K562 (cell line): Measurements from ENCODE around the gene SYNJ2. TPM values are rescaled to one million over a fixed set of nuclear protein-coding genes. Genes with fewer than 3 reads are reported as not detected.

Experiments
- BRF1 ChIP-seq: IDR thresholded peaks from 3 replicates; pipeline ENCODE4 v1.6.1; 2011; ENCODE audit warnings: borderline replicate concordance, mild to moderate bottlenecking; ENCODE audit not compliant: insufficient read length; ENCODE audit errors: extremely low read depth
- FOXP1 ChIP-seq: sonication (generic); formaldehyde crosslinking; IDR thresholded peaks from 2 replicates; pipeline ENCODE4 v1.8.0; 2022; ENCODE audit warnings: mild to moderate bottlenecking, missing genetic modification reagents
- GABPB2 ChIP-seq: fragments of 250-450 bp; sonication (Bioruptor Pico); conservative IDR thresholded peaks from 2 replicates; pipeline ENCODE4 v1.5.1; 2021; ENCODE audit warnings: mild to moderate bottlenecking
- ILF3 ChIP-seq: fragments of 450-650 bp; IDR thresholded peaks from 2 replicates; pipeline ENCODE4 v1.6.1; 2018; ENCODE audit warnings: antibody characterized with exemption, mild to moderate bottlenecking, moderate library complexity, borderline replicate concordance
- NFIX ChIP-seq: fragments of 250-450 bp; sonication (Bioruptor Pico); IDR thresholded peaks from 2 replicates; pipeline ENCODE4 v1.4.0; 2020; ENCODE audit warnings: low read depth, mild to moderate bottlenecking, moderate library complexity
- PCBP2 ChIP-seq: fragments of 200-400 bp; formaldehyde crosslinking; IDR thresholded peaks from 2 replicates; pipeline ENCODE4 v1.6.1; 2018; ENCODE audit warnings: low read length, low read depth, mild to moderate bottlenecking, moderate library complexity; ENCODE audit not compliant: poor library complexity, severe bottlenecking
- POLR2A ChIP-seq: fragments of 450-650 bp; conservative IDR thresholded peaks from 2 replicates; pipeline ENCODE4 v1.6.1; 2016
- PYGO2 ChIP-seq: fragments of 450-650 bp; IDR thresholded peaks from 2 replicates; pipeline ENCODE4 v1.6.1; 2016; ENCODE audit warnings: mild to moderate bottlenecking, missing genetic modification characterization, moderate library complexity, missing compliant biosample characterization
- RAD51 ChIP-seq: fragments of 450-650 bp; IDR thresholded peaks from 2 replicates; pipeline ENCODE4 v1.7.1; 2016; ENCODE audit warnings: low read depth, mild to moderate bottlenecking, borderline replicate concordance
- RERE ChIP-seq: sonication (generic); formaldehyde crosslinking; IDR thresholded peaks from 2 replicates; pipeline ENCODE4 v1.8.0; 2023; ENCODE audit warnings: missing genetic modification reagents, mild to moderate bottlenecking, borderline replicate concordance
- SMARCB1 ChIP-seq: IDR thresholded peaks from 2 replicates; pipeline ENCODE4 v1.6.1; 2011; ENCODE audit warnings: improper control_type of control experiment, low read depth; ENCODE audit not compliant: insufficient read length
- ZBTB9 ChIP-seq: fragments of 450-650 bp; formaldehyde crosslinking; IDR thresholded peaks from 2 replicates; pipeline ENCODE4 v1.4.0; 2020; ENCODE audit warnings: mild to moderate bottlenecking, moderate library complexity
- ZNF124 ChIP-seq: sonication (generic); formaldehyde crosslinking; IDR thresholded peaks from 2 replicates; pipeline ENCODE4 v1.8.1; 2022; ENCODE audit warnings: missing genetic modification reagents
- ZNF282 ChIP-seq: sonication (generic); formaldehyde crosslinking; IDR thresholded peaks from 2 replicates; pipeline ENCODE4 v1.8.1; 2023; ENCODE audit warnings: missing genetic modification reagents
- polyA plus RNA-seq, 8 experiments: library from polyadenylated mRNA; depleted of rRNA in 4 of 8; stranded (reverse) in 5 of 8; unstranded in 3 of 8; fragments of >200 nt; fragmentation: Nextera tagmentation in 2 of 8; fragmentation: Illumina TruSeq in 1 of 8; extraction: Ambion mirVana in 2 of 8; extraction: Trizol in 1 of 8; gene quantifications; 2 replicates each; pipeline versions ENCODE4 v1.2.1 to v1.2.3, GENCODE V29; 2011 to 2014; ENCODE audit warnings: inconsistent platforms in 1 of 8, missing spikeins in 1 of 8
- total RNA-seq, 7 experiments: library from RNA; depleted of rRNA in 6 of 7; stranded (reverse); fragments of >200 nt in 6 of 7; fragmentation: Illumina TruSeq in 2 of 7; extraction: Trizol in 2 of 7; gene quantifications; 2 replicates each; pipeline versions ENCODE4 v1.2.1 to v1.2.3, GENCODE V29; 2011 to 2021; ENCODE audit warnings: low replicate concordance in 1 of 7
- TF ChIP-seq, protein P1 (sequence below): fragments of 250-450 bp; sonication (Bioruptor Pico); IDR thresholded peaks from 2 replicates; pipeline ENCODE4 v1.5.0; 2021; ENCODE audit warnings: mild to moderate bottlenecking, moderate library complexity

SYNJ2 gene
- total and polyA plus RNA-seq, 9 of the 15 experiments (the other 6 are each of a cell fraction or from before 2014, with no cell fraction given): 3.0 to 27.7 (median 17.8) TPM

DNA sequence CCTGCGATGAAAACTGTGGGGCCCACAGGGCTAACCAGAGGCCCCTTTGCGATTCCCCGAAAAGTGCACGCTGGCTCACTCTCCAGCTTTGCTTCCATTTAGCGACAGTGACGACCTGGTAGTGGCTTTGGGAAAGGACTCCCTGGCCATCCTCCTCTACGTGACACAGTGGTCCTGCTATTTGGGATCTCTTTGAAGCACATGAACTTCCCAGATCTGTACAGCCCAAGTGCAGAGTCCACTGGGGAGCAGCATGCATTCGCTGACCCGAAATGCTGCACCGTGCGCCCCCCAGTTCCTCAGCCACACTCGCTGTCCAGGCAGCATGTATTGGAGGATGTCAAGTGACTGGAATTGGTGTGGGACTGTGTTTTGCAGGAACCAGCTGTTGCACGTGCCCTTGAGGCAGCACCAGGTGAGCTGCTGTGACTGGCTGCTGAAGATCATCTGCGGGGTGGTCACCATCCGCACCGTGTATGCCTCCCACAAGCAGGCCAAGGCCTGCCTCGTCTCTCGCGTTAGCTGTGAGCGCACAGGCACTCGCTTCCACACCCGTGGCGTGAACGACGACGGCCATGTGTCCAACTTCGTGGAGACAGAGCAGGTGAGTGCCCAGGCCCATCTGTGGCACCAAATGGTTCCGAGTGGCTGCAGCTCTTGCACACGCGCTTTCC, 51.6 kb downstream of the SYNJ2 start (continued):
- TF ChIP-seq ZBTB9 (no peak), ILF3 (no peak), PCBP2 (no peak), RERE (CRISPR knock-in tag) (no peak), PYGO2 (tag) (no peak), GABPB2 (CRISPR knock-in tag) (no peak), POLR2A (no peak), ZNF282 (CRISPR knock-in tag) (peak; percentile 66; the same call in 1 of the 2 replicates), BRF1 (no peak), SMARCB1 (no peak), NFIX (CRISPR knock-in tag) (no peak), ZNF124 (CRISPR knock-in tag) (0 out of 2 replicates have a peak, but pooled peaks have one; percentile 70), FOXP1 (0 out of 2 replicates have a peak, but pooled peaks have one; percentile 35), RAD51 (no peak)
- TF ChIP-seq, protein P1, sequence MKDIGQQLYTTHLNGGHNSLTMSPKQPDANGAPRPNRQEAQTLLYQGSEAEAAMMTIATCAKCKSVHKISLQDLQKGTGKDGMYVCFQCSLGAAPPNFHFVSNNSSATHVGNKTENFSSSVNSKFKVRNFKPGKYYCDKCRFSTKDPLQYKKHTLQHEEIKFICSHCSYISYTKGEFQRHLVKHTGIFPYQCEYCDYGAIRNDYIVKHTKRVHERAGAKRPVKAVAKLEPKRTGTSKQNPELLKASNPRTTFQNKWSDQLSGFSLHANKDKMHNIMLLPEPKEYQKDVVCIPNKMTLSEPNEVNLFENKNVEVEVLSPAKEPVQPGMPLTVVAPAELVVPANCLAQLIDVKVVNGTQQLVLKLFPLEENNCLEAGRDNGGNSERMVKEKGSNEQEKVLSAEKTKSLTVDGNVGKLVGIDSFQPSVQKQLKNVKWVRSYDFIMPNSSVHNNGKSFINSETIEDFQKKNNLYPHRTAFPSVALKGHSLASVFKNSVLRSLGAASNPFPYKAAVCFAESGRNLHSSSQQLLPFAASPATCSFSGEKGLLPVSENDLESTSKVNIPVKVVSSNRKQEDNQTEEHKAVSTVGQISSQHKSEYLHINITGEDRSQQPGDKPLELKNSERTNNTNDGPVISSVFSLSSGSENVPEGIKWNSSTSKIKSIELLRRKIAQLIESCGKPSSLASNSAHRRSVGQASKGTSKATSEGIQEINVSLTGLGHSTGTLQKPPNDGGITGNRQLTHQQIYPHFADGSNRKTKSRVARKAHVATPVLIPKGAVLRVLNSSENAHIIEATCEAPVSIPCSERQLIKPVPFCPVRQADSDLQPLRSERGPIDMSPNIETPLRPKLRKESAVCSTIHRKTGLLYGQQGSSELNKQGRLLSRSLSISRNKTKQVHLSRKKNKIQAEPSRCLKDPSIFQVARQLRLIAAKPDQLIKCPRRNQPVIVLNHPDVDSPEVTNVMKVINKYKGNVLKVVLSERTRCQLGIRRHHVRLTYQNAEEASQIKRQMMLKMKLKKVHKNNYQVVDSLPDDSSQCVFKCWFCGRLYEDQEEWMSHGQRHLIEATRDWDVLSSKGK: no peak
